ENCODE results near the gene AQP2. TPM values are rescaled to one million over a fixed set of nuclear protein-coding genes. Genes with fewer than 3 reads are reported as not detected.

Gene AQP2
- total and polyA plus RNA-seq, 2 donors (not counting 1 experiment from before 2014, with no cell fraction given): not detected

DNA sequence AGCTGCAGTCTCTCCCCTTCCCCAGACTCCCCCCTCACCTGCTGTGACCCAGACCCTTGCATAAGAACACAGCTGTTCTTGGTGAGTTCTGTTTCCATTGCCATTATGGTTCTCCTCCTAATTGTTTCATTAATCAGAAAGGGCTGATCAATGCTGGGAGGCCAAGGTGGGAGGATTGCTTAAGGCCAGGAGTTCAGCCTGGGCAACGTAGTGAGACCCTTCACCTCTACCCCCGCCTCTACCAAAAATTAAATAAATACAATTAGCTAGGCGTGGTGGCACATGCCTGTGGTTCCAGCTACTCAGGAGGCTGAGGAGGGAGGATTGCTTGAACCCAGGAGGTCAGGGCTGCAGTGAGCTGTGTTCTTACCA is 29.6 kb upstream of the AQP2 start:
- H3K27ac Mint-ChIP-seq: no peak overlapping the region
- H3K4me1 ChIP-seq (ENCODE audit: control insufficient read depth in 2 of 2, insufficient read depth in 2 of 2, low read length in 2 of 2): no peaks in the 10 kb centered on the region
- no peak overlapping the region for H3K4me3 Mint-ChIP-seq
- H3K4me1 Mint-ChIP-seq: no peaks in the 10 kb centered on the region
- no peaks in the 10 kb centered on the region for H4K20me1 ChIP-seq (ENCODE audit: control insufficient read depth, insufficient read depth, low read length, poor library complexity, severe bottlenecking)
- H3K4me3 ChIP-seq (ENCODE audit: control extremely low read depth in 1 of 5, extremely low read depth in 1 of 5, insufficient read depth in 1 of 5, low read depth in 2 of 5, low read length in 4 of 5): no peak overlapping the region
- POLR2A ChIA-PET: no interaction called here
- intact Hi-C loops (cut with micrococcal nuclease): no loop called here
- no peak overlapping the region for H3K4me2 ChIP-seq (replicated peaks; ENCODE audit: low read depth, low read length, poor library complexity, severe bottlenecking)
- no peaks in the 10 kb centered on the region for H3K9me3 ChIP-seq (ENCODE audit: control extremely low read depth in 1 of 3, control insufficient read depth in 2 of 3, insufficient read depth in 1 of 3, low read length in 2 of 3)
- H3K27me3 Mint-ChIP-seq: peaks cover 9% of the 10 kb centered on the region
- H3K27me3 ChIP-seq (replicated peaks in 1 of 4; ENCODE audit: control extremely low read depth in 1 of 4, control insufficient read depth in 3 of 4, insufficient read depth in 4 of 4, low read length in 3 of 4): peaks cover 0 to 4% (median 0%) of the 10 kb centered on the region in 4 experiments
- ATAC-seq (ENCODE audit: low read depth) (no peak), DNase-seq (no peak)
- TF ChIP-seq, protein P1, sequence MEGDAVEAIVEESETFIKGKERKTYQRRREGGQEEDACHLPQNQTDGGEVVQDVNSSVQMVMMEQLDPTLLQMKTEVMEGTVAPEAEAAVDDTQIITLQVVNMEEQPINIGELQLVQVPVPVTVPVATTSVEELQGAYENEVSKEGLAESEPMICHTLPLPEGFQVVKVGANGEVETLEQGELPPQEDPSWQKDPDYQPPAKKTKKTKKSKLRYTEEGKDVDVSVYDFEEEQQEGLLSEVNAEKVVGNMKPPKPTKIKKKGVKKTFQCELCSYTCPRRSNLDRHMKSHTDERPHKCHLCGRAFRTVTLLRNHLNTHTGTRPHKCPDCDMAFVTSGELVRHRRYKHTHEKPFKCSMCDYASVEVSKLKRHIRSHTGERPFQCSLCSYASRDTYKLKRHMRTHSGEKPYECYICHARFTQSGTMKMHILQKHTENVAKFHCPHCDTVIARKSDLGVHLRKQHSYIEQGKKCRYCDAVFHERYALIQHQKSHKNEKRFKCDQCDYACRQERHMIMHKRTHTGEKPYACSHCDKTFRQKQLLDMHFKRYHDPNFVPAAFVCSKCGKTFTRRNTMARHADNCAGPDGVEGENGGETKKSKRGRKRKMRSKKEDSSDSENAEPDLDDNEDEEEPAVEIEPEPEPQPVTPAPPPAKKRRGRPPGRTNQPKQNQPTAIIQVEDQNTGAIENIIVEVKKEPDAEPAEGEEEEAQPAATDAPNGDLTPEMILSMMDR (IDR thresholded peaks at IDR 0.05): no peak
- no peak for TF ChIP-seq EZH2 (IDR thresholded peaks at IDR 0.05; ENCODE audit: borderline replicate concordance, insufficient read depth, low read depth, low read length, poor library complexity, severe bottlenecking)
- no peaks in the 10 kb centered on the region for H3K36me3 ChIP-seq (replicated peaks in 1 of 2; ENCODE audit: control extremely low read depth in 1 of 2, control insufficient read depth in 1 of 2, extremely low read depth in 1 of 2, insufficient read depth in 2 of 2, low read length in 1 of 2)
- H2AFZ ChIP-seq (ENCODE audit: insufficient read depth, low read depth, low read length, poor library complexity, severe bottlenecking): no peak overlapping the region
- WGBS (ENCODE audit: insufficient coverage): 60% methylated on average over 1 of the region's 3 CpGs
- no peaks in the 10 kb centered on the region for H3K9me3 Mint-ChIP-seq (ENCODE audit: insufficient read depth)
- CTCF ChIA-PET: no interaction called here
- no peaks in the 10 kb centered on the region for H3K79me2 ChIP-seq (ENCODE audit: control insufficient read depth, insufficient read depth, low read length)
- H3K27ac ChIP-seq (ENCODE audit: low read length in 2 of 2): no peak overlapping the region
- H3K9ac ChIP-seq (ENCODE audit: low read length): no peak overlapping the region

GRCh38 chr12:49921299-49921698 is 29.2 kb upstream of the AQP2 start:
- Mint-ChIP-seq H3K27ac (no peak overlapping the region), H3K9me3 (ENCODE audit: insufficient read depth) (no peaks in the 10 kb centered on the region), H3K4me3 (no peak overlapping the region), H3K4me1 (no peaks in the 10 kb centered on the region), H3K27me3 (peaks cover 9% of the 10 kb centered on the region)
- Histone ChIP-seq H3K4me2 (replicated peaks; ENCODE audit: low read depth, low read length, poor library complexity, severe bottlenecking) (no peak overlapping the region), H2AFZ (ENCODE audit: insufficient read depth, low read depth, low read length, poor library complexity, severe bottlenecking) (no peak overlapping the region), H3K27ac (ENCODE audit: low read length in 2 of 2) (no peak overlapping the region), H3K36me3 (replicated peaks in 1 of 2; ENCODE audit: control extremely low read depth in 1 of 2, control insufficient read depth in 1 of 2, extremely low read depth in 1 of 2, insufficient read depth in 2 of 2, low read length in 1 of 2) (no peaks in the 10 kb centered on the region), H3K9ac (ENCODE audit: low read length) (no peak overlapping the region), H4K20me1 (ENCODE audit: control insufficient read depth, insufficient read depth, low read length, poor library complexity, severe bottlenecking) (no peaks in the 10 kb centered on the region), H3K4me1 (ENCODE audit: control insufficient read depth in 2 of 2, insufficient read depth in 2 of 2, low read length in 2 of 2) (no peaks in the 10 kb centered on the region), H3K9me3 (ENCODE audit: control extremely low read depth in 1 of 3, control insufficient read depth in 2 of 3, insufficient read depth in 1 of 3, low read length in 2 of 3) (no peaks in the 10 kb centered on the region), H3K27me3 (replicated peaks in 1 of 4; ENCODE audit: control extremely low read depth in 1 of 4, control insufficient read depth in 3 of 4, insufficient read depth in 4 of 4, low read length in 3 of 4) (peaks cover 0 to 4% (median 0%) of the 10 kb centered on the region in 4 experiments), H3K4me3 (ENCODE audit: control extremely low read depth in 1 of 5, extremely low read depth in 1 of 5, insufficient read depth in 1 of 5, low read depth in 2 of 5, low read length in 4 of 5) (no peak overlapping the region), H3K79me2 (ENCODE audit: control insufficient read depth, insufficient read depth, low read length) (no peaks in the 10 kb centered on the region)
- CTCF ChIA-PET: no interaction called here
- no peak for DNase-seq
- TF ChIP-seq EZH2 (IDR thresholded peaks at IDR 0.05; ENCODE audit: borderline replicate concordance, insufficient read depth, low read depth, low read length, poor library complexity, severe bottlenecking): no peak
- TF ChIP-seq, protein P1 (IDR thresholded peaks at IDR 0.05): no peak
- no peak for ATAC-seq (ENCODE audit: low read depth)
- WGBS (ENCODE audit: insufficient coverage): 96% methylated on average over 1 of the region's 3 CpGs
- POLR2A ChIA-PET: no interaction called here
- intact Hi-C loops (cut with micrococcal nuclease): no loop called here
